ENCODE measurements around the gene ARHGAP40. TPM values are rescaled to one million over a fixed set of nuclear protein-coding genes. Genes with fewer than 3 reads are reported as not detected.

ARHGAP40 gene
- total and polyA plus RNA-seq, 9 of the 15 experiments (the other 6 are each of a cell fraction or from before 2014, with no cell fraction given), result not detected

GRCh38 chr20:38604873-38605303 lies 3.3 kb downstream of the ARHGAP40 start:
- ChIA-PET CTCF (ENCODE audit: low intra/inter-chr PET ratio) (no interaction called here), POLR2A (no interaction called here)
- TF ChIP-seq NR1H2 (CRISPR knock-in tag; IDR thresholded peaks at IDR 0.05) (no peak), FOXJ2 (tag; IDR thresholded peaks at IDR 0.05) (no peak), ETV1 (tag; conservative IDR thresholded peaks at IDR 0.05; ENCODE audit: low read depth) (no peak), ZNF175 (CRISPR knock-in tag; IDR thresholded peaks at IDR 0.05; ENCODE audit: low read depth) (no peak), BACH1 (tag; IDR thresholded peaks at IDR 0.05) (no peak), RB1 (IDR thresholded peaks at IDR 0.05; ENCODE audit: low read depth) (no peak), CHD4 (IDR thresholded peaks at IDR 0.05; ENCODE audit: insufficient read depth, insufficient replicate concordance, low read depth, low read length, poor library complexity, severe bottlenecking) (no peak), TEAD2 (tag; IDR thresholded peaks at IDR 0.05) (no peak), POLR3G (IDR thresholded peaks at IDR 0.05; ENCODE audit: extremely low read depth, insufficient read length, insufficient replicate concordance) (no peak), ATF2 (CRISPR knock-in tag; IDR thresholded peaks at IDR 0.05) (no peak)
- TF ChIP-seq, protein P1, sequence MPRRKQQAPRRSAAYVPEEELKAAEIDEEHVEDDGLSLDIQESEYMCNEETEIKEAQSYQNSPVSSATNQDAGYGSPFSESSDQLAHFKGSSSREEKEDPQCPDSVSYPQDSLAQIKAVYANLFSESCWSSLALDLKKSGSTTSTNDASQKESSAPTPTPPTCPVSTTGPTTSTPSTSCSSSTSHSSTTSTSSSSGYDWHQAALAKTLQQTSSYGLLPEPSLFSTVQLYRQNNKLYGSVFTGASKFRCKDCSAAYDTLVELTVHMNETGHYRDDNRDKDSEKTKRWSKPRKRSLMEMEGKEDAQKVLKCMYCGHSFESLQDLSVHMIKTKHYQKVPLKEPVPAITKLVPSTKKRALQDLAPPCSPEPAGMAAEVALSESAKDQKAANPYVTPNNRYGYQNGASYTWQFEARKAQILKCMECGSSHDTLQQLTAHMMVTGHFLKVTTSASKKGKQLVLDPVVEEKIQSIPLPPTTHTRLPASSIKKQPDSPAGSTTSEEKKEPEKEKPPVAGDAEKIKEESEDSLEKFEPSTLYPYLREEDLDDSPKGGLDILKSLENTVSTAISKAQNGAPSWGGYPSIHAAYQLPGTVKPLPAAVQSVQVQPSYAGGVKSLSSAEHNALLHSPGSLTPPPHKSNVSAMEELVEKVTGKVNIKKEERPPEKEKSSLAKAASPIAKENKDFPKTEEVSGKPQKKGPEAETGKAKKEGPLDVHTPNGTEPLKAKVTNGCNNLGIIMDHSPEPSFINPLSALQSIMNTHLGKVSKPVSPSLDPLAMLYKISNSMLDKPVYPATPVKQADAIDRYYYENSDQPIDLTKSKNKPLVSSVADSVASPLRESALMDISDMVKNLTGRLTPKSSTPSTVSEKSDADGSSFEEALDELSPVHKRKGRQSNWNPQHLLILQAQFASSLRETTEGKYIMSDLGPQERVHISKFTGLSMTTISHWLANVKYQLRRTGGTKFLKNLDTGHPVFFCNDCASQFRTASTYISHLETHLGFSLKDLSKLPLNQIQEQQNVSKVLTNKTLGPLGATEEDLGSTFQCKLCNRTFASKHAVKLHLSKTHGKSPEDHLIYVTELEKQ (CRISPR knock-in tag; IDR thresholded peaks at IDR 0.05), result no peak
- TF ChIP-seq, protein P2, sequence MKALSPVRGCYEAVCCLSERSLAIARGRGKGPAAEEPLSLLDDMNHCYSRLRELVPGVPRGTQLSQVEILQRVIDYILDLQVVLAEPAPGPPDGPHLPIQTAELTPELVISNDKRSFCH (CRISPR knock-in tag; IDR thresholded peaks at IDR 0.05), result no peak
- TF ChIP-seq, protein P2 (tag; IDR thresholded peaks at IDR 0.05), result no peak
- H3K27ac ChIP-seq (ENCODE audit: extremely low read depth, low read depth, low read length), result no peak overlapping the region
- H3K36me3 ChIP-seq (ENCODE audit: control insufficient read depth, insufficient read depth, low read length), result no peaks in the 10 kb centered on the region
- no peak for FAIRE-seq
- in situ Hi-C loops (cut with MboI) (no loop called here), intact Hi-C loops (cut with micrococcal nuclease) (no loop called here)
- no peak for ATAC-seq
- H3K4me2 ChIP-seq (ENCODE audit: insufficient read depth, low read length), result no peak overlapping the region
- no peaks in the 10 kb centered on the region for H3K9me1 ChIP-seq (ENCODE audit: control insufficient read depth, insufficient read depth, low read length)
- H2AFZ ChIP-seq (ENCODE audit: low read depth, low read length), result no peak overlapping the region
- no peak overlapping the region for H3K4me3 ChIP-seq
- no peak overlapping the region for H3K9ac ChIP-seq (ENCODE audit: insufficient read depth in 1 of 2, low read depth in 2 of 2, low read length in 2 of 2)
- no peaks in the 10 kb centered on the region for H3K9me3 ChIP-seq (replicated peaks; ENCODE audit: control insufficient read depth, insufficient read depth, low read depth, low read length)
- H3K79me2 ChIP-seq (ENCODE audit: control insufficient read depth, insufficient read depth, low read length), result no peaks in the 10 kb centered on the region
- H4K20me1 ChIP-seq (replicated peaks; ENCODE audit: control insufficient read depth, insufficient read depth, low read length), result no peaks in the 10 kb centered on the region; the same call in 1 of the 2 replicates
- DNase-seq (ENCODE audit: extremely low read depth in 1 of 4, low spot score in 3 of 4), result no peak
- H3K27me3 ChIP-seq (ENCODE audit: control insufficient read depth in 2 of 2, insufficient read depth in 2 of 2, low read length in 2 of 2), result peaks cover 32 to 55% of the 10 kb centered on the region in 2 experiments
- WGBS (ENCODE audit: insufficient coverage, low coverage, missing lambda C conversion rate), result 2% methylated on average over 4 of the region's 4 CpGs
- peaks cover 3 to 8% of the 10 kb centered on the region in 2 experiments; a peak in 4 of 5 replicates for H3K4me1 ChIP-seq (replicated peaks in 1 of 2; ENCODE audit: control insufficient read depth in 2 of 2, insufficient read depth in 2 of 2, low read length in 2 of 2)
- BruUV-seq (replicated peaks), result no TSS peak

Measured in K562 (cell line).